ENCODE results near the gene C2CD4A.

The C2CD4A gene

GRCh38 chr15:62060113-62060895, 6.5 kb upstream of the C2CD4A start, which contains the start of gene VPS13C:
Gene VPS13C, minus strand, starts transcription at chr15:62060447. Its CDS starts 73 bp downstream, at chr15:62060374.
- peak; percentile 93 for DNase-seq (ENCODE audit: low spot score)

- no peak for DNase-seq (ENCODE audit: low spot score)
These were observed 5.9 kb upstream of the C2CD4A start for GRCh38 chr15:62060896-62061280.

- no peak for DNase-seq (ENCODE audit: low spot score)
These were observed 2.7 kb upstream of the C2CD4A start for GRCh38 chr15:62063825-62064635.

- no peak for DNase-seq (ENCODE audit: low spot score)
These were observed 769 bp downstream of the C2CD4A start for GRCh38 chr15:62067448-62068044.

GRCh38 chr15:62068071-62068809, 1.5 kb downstream of the C2CD4A start:
- no peak for DNase-seq (ENCODE audit: low spot score)

GRCh38 chr15:62068810-62069167, 2.0 kb downstream of the C2CD4A start:
- no peak for DNase-seq (ENCODE audit: low spot score)

- DNase-seq (ENCODE audit: low spot score): no peak
These were observed 2.8 kb downstream of the C2CD4A start for GRCh38 chr15:62069551-62069950.

- peak; percentile 42 for DNase-seq (ENCODE audit: low spot score)
These were observed 5.0 kb downstream of the C2CD4A start for GRCh38 chr15:62071711-62072308.

- DNase-seq (ENCODE audit: low spot score): no peak
These were observed 9.0 kb downstream of the C2CD4A start for GRCh38 chr15:62075595-62076277.

GRCh38 chr15:62079594-62079993, 12.8 kb downstream of the C2CD4A start:
- DNase-seq (ENCODE audit: low spot score): no peak

- DNase-seq (ENCODE audit: low spot score): no peak
These were observed 16.7 kb downstream of the C2CD4A start for GRCh38 chr15:62083194-62084154.

GRCh38 chr15:62085740-62086139, 19.0 kb downstream of the C2CD4A start:
- DNase-seq (ENCODE audit: low spot score): no peak

- no peak for DNase-seq (ENCODE audit: low spot score)
These were observed 21.0 kb downstream of the C2CD4A start for GRCh38 chr15:62087671-62088352.

- no peak for DNase-seq (ENCODE audit: low spot score)
These were observed 21.5 kb downstream of the C2CD4A start for GRCh38 chr15:62088353-62088693.

- no peak for DNase-seq (ENCODE audit: low spot score)
These were observed 22.8 kb downstream of the C2CD4A start for GRCh38 chr15:62089616-62090015.

GRCh38 chr15:62090988-62091387, 24.2 kb downstream of the C2CD4A start:
- no peak for DNase-seq (ENCODE audit: low spot score)

GRCh38 chr15:62093809-62094208, 27.0 kb downstream of the C2CD4A start:
- no peak for DNase-seq (ENCODE audit: low spot score)

- DNase-seq (ENCODE audit: low spot score): no peak
These were observed 27.6 kb downstream of the C2CD4A start for GRCh38 chr15:62094388-62094787.

GRCh38 chr15:62099094-62099601, 32.4 kb downstream of the C2CD4A start:
- DNase-seq (ENCODE audit: low spot score): no peak
